ENCODE measurements around the gene PKM.
"Not testable (repeated sequence)": the region's sequence is repeated elsewhere in the genome, so short reads cannot be mapped to it uniquely, and the experiment has no call there.

Gene PKM

GRCh38 chr15:72174551-72175165 is 56.3 kb downstream of the PKM start:
- no peak for DNase-seq

GRCh38 chr15:72173864-72174550 is 57.0 kb downstream of the PKM start:
- DNase-seq: no peak

GRCh38 chr15:72173401-72173800 is 57.6 kb downstream of the PKM start:
- no peak for DNase-seq

- no peak for DNase-seq
Observed at GRCh38 chr15:72172796-72173195, 58.2 kb downstream of the PKM start.

GRCh38 chr15:72171978-72172377 is 59.0 kb downstream of the PKM start:
- DNase-seq: not testable (repeated sequence)

- DNase-seq: no peak
Observed at GRCh38 chr15:72170691-72171090, 60.3 kb downstream of the PKM start.

- DNase-seq: no peak
Observed at GRCh38 chr15:72169921-72170611, 60.9 kb downstream of the PKM start.

- no peak for DNase-seq
Observed at GRCh38 chr15:72169236-72169920, 61.6 kb downstream of the PKM start.

GRCh38 chr15:72168808-72169190 is 62.2 kb downstream of the PKM start:
- no peak for DNase-seq

GRCh38 chr15:72168131-72168807 is 62.7 kb downstream of the PKM start:
- peak; percentile 77 for DNase-seq

GRCh38 chr15:72167445-72167844 is 63.5 kb downstream of the PKM start:
- no peak for DNase-seq

- DNase-seq: no peak
Observed at GRCh38 chr15:72166716-72167417, 64.1 kb downstream of the PKM start.

- no peak for DNase-seq
Observed at GRCh38 chr15:72163719-72164118, 67.3 kb downstream of the PKM start.

GRCh38 chr15:72162569-72162968 is 68.4 kb downstream of the PKM start:
- no peak for DNase-seq

- no peak for DNase-seq
Observed at GRCh38 chr15:72161361-72162132, 69.4 kb downstream of the PKM start.

GRCh38 chr15:72160696-72161245 is 70.2 kb downstream of the PKM start:
- DNase-seq: no peak

GRCh38 chr15:72156928-72157327 is 74.1 kb downstream of the PKM start:
- no peak for DNase-seq

GRCh38 chr15:72155635-72156616 is 75.1 kb downstream of the PKM start:
- DNase-seq: peak; percentile 89

- no peak for DNase-seq
Observed at GRCh38 chr15:72155003-72155621, 75.9 kb downstream of the PKM start.

- DNase-seq: no peak
Observed at GRCh38 chr15:72154316-72154715, 76.7 kb downstream of the PKM start.

All from OCI-M1 (cell line).